Psoas muscle (tissue), 8 donors: ENCODE measurements around the gene GTPBP8. TPM values are rescaled to one million over a fixed set of nuclear protein-coding genes. Genes with fewer than 3 reads are reported as not detected.

Source experiments
- ATAC-seq, 4 donors: fragments of 200-7000 bp; cut with Tn5 transposase; one replicate each; pipeline ENCODE4 v1.9.1; 2020; ENCODE audit warnings: moderate library complexity in 3 of 4, mild to moderate bottlenecking in 2 of 4
- DNase-seq, 2 donors: peaks; one replicate each; pipeline ENCODE4 v3.0.0-alpha.2; 2020
- H3K27ac ChIP-seq: fragments of 200-600 bp; one replicate; pipeline ENCODE4 v1.8.0; 2022
- H3K27me3 ChIP-seq, 3 donors: fragments of 200-600 bp in 1 of 3; one replicate each; pipeline versions ENCODE4 v1.6.1 to v1.8.0; 2013 to 2022; ENCODE audit warnings: low read length in 2 of 3, mild to moderate bottlenecking in 2 of 3, moderate library complexity in 1 of 3; ENCODE audit not compliant: insufficient read depth in 3 of 3
- H3K36me3 ChIP-seq, 2 donors: fragments of 200-600 bp in 1 of 2; one replicate each; pipeline versions ENCODE4 v1.6.1 to v1.8.0; 2013 to 2022; ENCODE audit warnings: low read depth in 1 of 2, mild to moderate bottlenecking in 1 of 2, moderate library complexity in 1 of 2; ENCODE audit not compliant: insufficient read depth in 1 of 2
- H3K4me1 ChIP-seq: fragments of 200-600 bp; one replicate; pipeline ENCODE4 v1.8.0; 2022
- H3K4me3 ChIP-seq: fragments of 200-600 bp; one replicate; pipeline ENCODE4 v1.8.0; 2022; ENCODE audit warnings: mild to moderate bottlenecking
- H3K9me3 ChIP-seq: fragments of 200-600 bp; one replicate; pipeline ENCODE4 v1.8.0; 2022
- WGBS, 3 donors: extraction: QIAGEN DNeasy Blood & Tissue Kit; methylation state at CpG; one replicate each; pipeline versions ENCODE4 v1.1.6 to v1.1.7; 2013; 5-methylcytosine and 5-hydroxymethylcytosine counted together
- intact Hi-C, 2 donors: fragments of 100-400 bp; cut with DNase I; formaldehyde crosslinking; loops; one replicate each; pipeline versions ENCODE4 v1.11.0 to v1.14.2; 2022
- polyA plus RNA-seq, 3 donors: library from polyadenylated mRNA; stranded (reverse); fragments of 200-250 nt; gene quantifications; one replicate each; pipeline ENCODE4 v1.2.3, GENCODE V29; 2013
- total RNA-seq, 4 donors: library from RNA; stranded (reverse); fragmentation: NEBNext Ultra II Directional in 2 of 4; extraction: Animal tissue kit (Norgen Biotek cat#: 25700) in 2 of 4; gene quantifications; one replicate each; pipeline versions ENCODE4 v1.2.1 to v1.2.4, GENCODE V29; 2021 to 2023
- TF ChIP-seq, protein P1 (sequence below): fragments of 200-600 bp; IDR thresholded peaks from one replicate; pipeline ENCODE4 v1.8.0; 2022; ENCODE audit warnings: antibody characterized with exemption
- donor health status: healthy with polysubstance abuse.
- donor health status: DM: no; HTN: no; CAD: no; lungs with moderate emphysema.
- donor health status: Bipolar disorder and iron deficiency.
- donor health status: healthy.
- donor health status: DM: yes; HTN: yes; CAD: no.
- donor health status: DM: no; HTN: no; CAD: no.
- donor health status: DM: no; HTN: no; CAD: no.
- donor health status: DM: yes; HTN: yes; CAD: no.

The GTPBP8 gene
- total and polyA plus RNA-seq, 7 donors = 15.4 to 41.9 (median 26.3) TPM

DNA sequence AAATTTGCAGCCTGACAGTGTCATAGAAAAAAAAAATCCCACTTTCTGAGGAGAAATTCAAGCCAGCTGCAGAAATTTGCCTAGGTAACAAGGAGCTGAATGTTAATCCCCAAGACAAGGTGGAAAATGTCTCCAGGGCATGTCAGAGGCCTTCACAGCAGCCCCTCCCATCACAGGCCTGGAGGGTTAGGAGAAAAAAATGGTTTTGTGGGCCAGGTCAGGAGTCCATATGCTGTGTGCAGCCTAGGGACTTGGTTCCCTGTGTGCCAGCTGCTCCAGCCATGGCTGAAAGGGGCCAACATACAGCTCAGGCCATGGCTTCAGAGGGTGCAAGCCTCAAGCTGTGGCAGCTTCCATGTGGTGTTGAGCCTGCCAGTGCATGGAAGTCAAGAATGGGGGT, 27.1 kb upstream of the GTPBP8 start:
- H3K4me3 ChIP-seq = no peak overlapping the region
- ATAC-seq = no peak
- intact Hi-C loops = no loop called here

DNA sequence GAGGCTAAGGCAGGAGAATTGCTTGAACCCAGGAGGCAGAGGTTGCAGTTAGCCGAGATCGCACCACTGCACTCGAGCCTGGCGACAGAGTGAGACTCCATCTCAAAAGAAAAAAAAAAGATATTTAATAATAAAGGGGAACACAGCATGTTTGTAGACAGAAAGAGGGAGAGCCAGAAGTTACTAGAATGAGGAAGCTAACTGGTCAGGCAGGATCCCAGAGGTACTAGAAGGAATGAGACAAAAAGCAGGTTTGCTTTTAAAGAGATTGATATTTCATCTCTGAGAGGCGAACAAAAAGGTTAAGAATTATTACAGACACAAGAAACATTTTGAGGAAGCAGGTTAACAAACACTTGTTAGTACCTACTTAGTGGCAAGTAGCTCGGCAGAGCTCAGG, 25.1 kb upstream of the GTPBP8 start:
- 85 to 87% (median 86%) methylated on average over 6 of the region's 6 CpGs for WGBS, 3 donors
- TF ChIP-seq, protein P1, sequence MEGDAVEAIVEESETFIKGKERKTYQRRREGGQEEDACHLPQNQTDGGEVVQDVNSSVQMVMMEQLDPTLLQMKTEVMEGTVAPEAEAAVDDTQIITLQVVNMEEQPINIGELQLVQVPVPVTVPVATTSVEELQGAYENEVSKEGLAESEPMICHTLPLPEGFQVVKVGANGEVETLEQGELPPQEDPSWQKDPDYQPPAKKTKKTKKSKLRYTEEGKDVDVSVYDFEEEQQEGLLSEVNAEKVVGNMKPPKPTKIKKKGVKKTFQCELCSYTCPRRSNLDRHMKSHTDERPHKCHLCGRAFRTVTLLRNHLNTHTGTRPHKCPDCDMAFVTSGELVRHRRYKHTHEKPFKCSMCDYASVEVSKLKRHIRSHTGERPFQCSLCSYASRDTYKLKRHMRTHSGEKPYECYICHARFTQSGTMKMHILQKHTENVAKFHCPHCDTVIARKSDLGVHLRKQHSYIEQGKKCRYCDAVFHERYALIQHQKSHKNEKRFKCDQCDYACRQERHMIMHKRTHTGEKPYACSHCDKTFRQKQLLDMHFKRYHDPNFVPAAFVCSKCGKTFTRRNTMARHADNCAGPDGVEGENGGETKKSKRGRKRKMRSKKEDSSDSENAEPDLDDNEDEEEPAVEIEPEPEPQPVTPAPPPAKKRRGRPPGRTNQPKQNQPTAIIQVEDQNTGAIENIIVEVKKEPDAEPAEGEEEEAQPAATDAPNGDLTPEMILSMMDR = no peak
- H3K9me3 ChIP-seq = no peaks in the 10 kb centered on the region
- ATAC-seq (no peak), DNase-seq (no peak)
- H3K36me3 ChIP-seq = no peaks in the 10 kb centered on the region
- H3K4me1 ChIP-seq = no peaks in the 10 kb centered on the region
- H3K4me3 ChIP-seq = no peak overlapping the region
- intact Hi-C loops = no loop called here
- H3K27me3 ChIP-seq = peaks cover 0 to 2% (median 1%) of the 10 kb centered on the region in 3 donors
- no peak overlapping the region for H3K27ac ChIP-seq

More for the DNA sequence above, 27.1 kb upstream of the GTPBP8 start:
- TF ChIP-seq, protein P1 = no peak
- no peaks in the 10 kb centered on the region for H3K4me1 ChIP-seq
- no peak overlapping the region for H3K27ac ChIP-seq
- DNase-seq = no peak
- H3K27me3 ChIP-seq = no peaks in the 10 kb centered on the region
- no peaks in the 10 kb centered on the region for H3K9me3 ChIP-seq
- H3K36me3 ChIP-seq = no peaks in the 10 kb centered on the region

DNA sequence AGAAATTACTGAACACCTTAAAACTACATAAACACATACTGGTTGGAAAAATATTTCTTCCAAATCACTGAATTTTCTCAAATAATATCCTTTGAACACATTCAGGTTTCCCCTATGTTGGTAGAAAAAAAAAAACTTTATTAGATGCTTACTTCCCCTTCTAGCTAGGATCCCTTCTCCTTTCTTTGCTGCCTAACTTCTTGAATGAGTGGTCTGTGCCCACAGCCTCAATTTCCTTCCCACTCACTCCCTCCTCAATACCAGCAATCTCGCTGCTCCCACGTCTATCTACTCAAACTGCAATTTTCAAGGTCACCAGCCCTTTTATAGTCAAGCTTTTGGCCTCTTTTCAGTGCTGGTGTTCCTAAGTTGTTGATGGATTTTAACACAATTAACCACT, 24.2 kb upstream of the GTPBP8 start:
- DNase-seq (no peak), ATAC-seq (no peak)
- Histone ChIP-seq H3K4me3 (no peak overlapping the region), H3K27me3 (peaks cover 0 to 6% (median 2%) of the 10 kb centered on the region in 3 donors), H3K27ac (no peak overlapping the region), H3K4me1 (no peaks in the 10 kb centered on the region), H3K36me3 (no peaks in the 10 kb centered on the region), H3K9me3 (no peaks in the 10 kb centered on the region)
- TF ChIP-seq, protein P1 = no peak
- WGBS, 3 donors = 43 to 58% (median 53%) methylated on average over 2 of the region's 2 CpGs
- intact Hi-C loops = no loop called here

DNA sequence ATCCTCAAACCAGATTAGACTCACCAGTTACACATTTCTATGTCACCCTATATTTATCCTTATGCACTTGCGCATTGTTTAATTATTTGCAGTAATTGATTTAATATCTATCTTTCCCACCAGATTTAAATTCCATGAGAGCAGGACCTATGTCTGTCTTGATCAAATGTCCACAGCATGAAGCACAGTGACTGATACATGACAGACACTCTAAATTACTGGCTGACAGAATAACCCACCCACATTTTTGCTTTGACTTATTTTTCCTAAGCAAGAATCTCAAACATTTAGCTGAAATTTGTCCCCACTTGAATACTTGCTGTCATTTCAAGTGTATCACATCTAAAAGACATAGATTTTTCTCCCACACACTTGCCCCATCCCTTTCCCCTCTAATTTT, 23.4 kb upstream of the GTPBP8 start:
- WGBS, 3 donors = 96 to 100% (median 100%) methylated on average over 1 of the region's 1 CpG
- Histone ChIP-seq H3K27me3 (peaks cover 0 to 6% (median 2%) of the 10 kb centered on the region in 3 donors), H3K4me1 (no peaks in the 10 kb centered on the region), H3K36me3 (no peaks in the 10 kb centered on the region), H3K27ac (no peak overlapping the region), H3K4me3 (no peak overlapping the region), H3K9me3 (no peaks in the 10 kb centered on the region)
- TF ChIP-seq, protein P1 = no peak
- intact Hi-C loops = no loop called here
- ATAC-seq (no peak), DNase-seq (no peak)

DNA sequence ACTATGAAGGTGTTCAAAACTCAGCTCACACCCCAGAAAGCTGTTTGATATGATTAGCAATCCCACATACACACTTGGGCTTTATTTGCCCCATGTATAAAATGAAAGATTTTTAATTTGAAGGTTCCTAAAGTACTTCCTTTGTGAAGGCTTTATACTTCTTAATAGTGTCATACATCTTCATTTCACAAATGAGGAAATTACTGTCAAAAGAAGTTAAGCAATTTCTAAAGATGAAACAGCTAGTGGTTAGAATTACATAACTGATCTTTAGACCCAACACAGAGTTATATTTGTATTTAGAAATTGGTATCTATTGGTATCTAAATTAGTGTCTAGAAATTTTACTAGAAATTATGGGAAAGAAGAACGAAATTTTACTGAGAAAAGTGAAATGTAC, 23.0 kb upstream of the GTPBP8 start:
- Histone ChIP-seq H3K27ac (no peak overlapping the region), H3K9me3 (no peaks in the 10 kb centered on the region), H3K4me3 (no peak overlapping the region), H3K4me1 (no peaks in the 10 kb centered on the region), H3K36me3 (no peaks in the 10 kb centered on the region), H3K27me3 (peaks cover 0 to 6% (median 2%) of the 10 kb centered on the region in 3 donors)
- DNase-seq (no peak), ATAC-seq (no peak)
- WGBS, 3 donors = 66 to 69% (median 68%) methylated on average over 1 of the region's 1 CpG
- intact Hi-C loops = no loop called here
- TF ChIP-seq, protein P1 = no peak
